ENCODE measurements around the gene RASIP1.

RASIP1 gene

GRCh38 chr19:48713041-48713863, 27.2 kb downstream of the RASIP1 start:
- peak overlapping the region; percentile 64 for H3K4me3 ChIP-seq (ENCODE audit: low read depth, low read length)
- peak; percentile 56 for TF ChIP-seq CTCF (conservative IDR thresholded peaks at IDR 0.05; ENCODE audit: low read depth, low read length)
- DNase-seq (ENCODE audit: low read depth), result peak; percentile 63

GRCh38 chr19:48711106-48711662, 29.2 kb downstream of the RASIP1 start:
- no peak for TF ChIP-seq CTCF (conservative IDR thresholded peaks at IDR 0.05; ENCODE audit: low read depth, low read length)
- no peak overlapping the region for H3K4me3 ChIP-seq (ENCODE audit: low read depth, low read length)
- no peak for DNase-seq (ENCODE audit: low read depth)

- TF ChIP-seq CTCF (conservative IDR thresholded peaks at IDR 0.05; ENCODE audit: low read depth, low read length), result no peak
These were observed 31.9 kb downstream of the RASIP1 start for GRCh38 chr19:48708471-48708870.

GRCh38 chr19:48705431-48705830, 35.0 kb downstream of the RASIP1 start:
- no peak overlapping the region for H3K4me3 ChIP-seq (ENCODE audit: low read depth, low read length)
- DNase-seq (ENCODE audit: low read depth), result no peak
- TF ChIP-seq CTCF (conservative IDR thresholded peaks at IDR 0.05; ENCODE audit: low read depth, low read length), result no peak

More at GRCh38 chr19:48708471-48708870, 31.9 kb downstream of the RASIP1 start:
- no peak overlapping the region for H3K4me3 ChIP-seq (ENCODE audit: low read depth, low read length)
- no peak for DNase-seq (ENCODE audit: low read depth)

GRCh38 chr19:48703316-48703715, 37.1 kb downstream of the RASIP1 start:
- TF ChIP-seq CTCF (conservative IDR thresholded peaks at IDR 0.05; ENCODE audit: low read depth, low read length), result no peak
- no peak for DNase-seq (ENCODE audit: low read depth)
- H3K4me3 ChIP-seq (ENCODE audit: low read depth, low read length), result no peak overlapping the region

GRCh38 chr19:48702701-48703100, 37.7 kb downstream of the RASIP1 start:
- DNase-seq (ENCODE audit: low read depth), result no peak
- TF ChIP-seq CTCF (conservative IDR thresholded peaks at IDR 0.05; ENCODE audit: low read depth, low read length), result no peak
- no peak overlapping the region for H3K4me3 ChIP-seq (ENCODE audit: low read depth, low read length)

- DNase-seq (ENCODE audit: low read depth), result peak; percentile 82
- H3K4me3 ChIP-seq (ENCODE audit: low read depth, low read length), result no peak overlapping the region
- no peak for TF ChIP-seq CTCF (conservative IDR thresholded peaks at IDR 0.05; ENCODE audit: low read depth, low read length)
These were observed 42.4 kb downstream of the RASIP1 start for GRCh38 chr19:48698046-48698445.
